HK-2 (cell line): ENCODE results near the gene NOXO1.
A peak's percentile ranks its signal among the peaks of the same experiment; 100 is the strongest.

ENCODE experiments used
- DNase-seq: peaks from one replicate; pipeline ENCODE4 v3.0.0-alpha.2; 2018; ENCODE audit not compliant: unreplicated experiment

Gene NOXO1

DNA sequence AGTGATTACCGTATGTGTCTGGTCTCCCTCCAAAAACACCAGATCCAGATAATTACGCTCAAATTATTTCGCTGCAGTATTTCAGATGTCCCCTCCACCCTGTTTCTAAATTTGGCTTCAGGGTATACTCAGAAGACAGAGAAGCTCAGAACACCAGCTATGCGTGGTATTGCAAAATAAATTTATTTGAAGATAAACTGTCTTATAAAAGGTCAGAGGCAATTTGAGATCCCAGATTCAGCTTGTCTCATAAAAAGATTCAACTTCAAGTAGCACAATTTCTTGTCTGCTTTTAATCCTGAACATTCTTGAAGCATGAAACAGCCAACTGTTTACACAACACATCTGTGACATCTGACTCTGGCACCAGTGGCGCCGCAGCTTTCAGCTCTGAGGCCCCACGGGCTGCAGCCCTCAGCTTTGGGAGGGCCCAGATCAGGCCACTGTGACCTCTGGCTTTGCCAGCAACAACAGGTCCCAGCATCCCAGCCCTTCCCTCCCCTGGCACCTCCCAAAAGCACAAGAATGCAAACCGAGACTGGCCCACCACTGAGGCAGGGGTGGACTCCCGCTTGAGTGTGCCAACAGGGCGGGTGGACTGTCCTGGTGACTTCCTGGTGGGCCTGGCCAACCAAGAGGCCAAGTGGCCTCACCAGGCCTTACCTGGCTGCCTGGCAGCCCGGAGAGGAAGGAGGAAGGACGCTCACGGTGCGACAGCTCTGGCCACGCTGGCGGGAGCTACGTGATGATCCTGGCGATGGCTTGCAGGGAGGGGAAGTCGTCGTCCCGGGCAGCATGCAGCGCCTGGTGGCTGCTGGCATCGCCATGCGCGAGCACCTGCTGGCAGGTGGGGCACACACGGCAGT, 16.5 kb upstream of the NOXO1 start:
- DNase-seq = no peak

DNA sequence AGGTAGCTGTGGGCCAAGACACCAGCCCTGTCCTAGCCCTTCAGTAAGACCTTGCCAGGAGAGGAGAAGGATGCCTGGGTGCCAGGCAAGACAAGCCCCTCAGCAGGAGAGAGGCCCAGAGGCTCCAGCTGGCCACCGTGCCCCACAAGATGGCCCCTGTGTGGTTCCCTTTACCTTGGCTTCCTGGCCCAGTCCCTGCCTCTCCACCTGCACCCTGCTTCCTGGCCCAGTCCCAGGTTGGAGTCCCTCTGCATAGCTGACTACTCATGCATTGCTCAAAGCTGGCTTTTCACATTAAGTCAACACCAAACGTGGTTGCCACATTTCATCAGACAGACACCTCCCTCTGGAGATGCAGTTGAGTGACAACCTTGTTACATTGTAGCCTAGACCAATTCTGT, 12.5 kb upstream of the NOXO1 start:
- DNase-seq = peak; percentile 54

DNA sequence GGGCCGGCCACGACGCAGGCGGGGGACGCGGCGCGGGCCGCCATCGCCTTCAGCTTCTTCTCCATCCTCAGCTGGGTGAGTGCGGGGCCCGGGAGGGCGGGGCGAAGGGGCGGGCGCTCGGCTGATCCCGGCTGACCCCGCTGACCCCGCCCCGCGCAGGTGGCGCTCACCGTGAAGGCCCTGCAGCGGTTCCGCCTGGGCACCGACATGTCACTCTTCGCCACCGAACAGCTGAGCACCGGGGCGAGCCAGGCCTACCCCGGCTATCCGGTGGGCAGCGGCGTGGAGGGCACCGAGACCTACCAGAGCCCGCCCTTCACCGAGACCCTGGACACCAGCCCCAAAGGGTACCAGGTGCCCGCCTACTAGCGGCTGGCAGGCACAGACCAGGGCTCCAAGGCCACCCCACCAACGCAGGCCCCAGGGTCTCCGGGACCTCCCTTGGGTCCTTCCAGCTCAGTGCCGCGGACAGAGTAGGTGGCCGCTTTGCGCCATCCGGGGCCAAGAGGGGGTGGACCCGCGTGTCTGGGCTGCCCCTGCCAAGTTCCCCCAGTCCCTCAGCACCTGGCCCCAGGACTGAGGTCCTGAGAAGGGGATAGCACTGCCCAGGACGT, 11.5 kb upstream of the NOXO1 start:
- no peak for DNase-seq

DNA sequence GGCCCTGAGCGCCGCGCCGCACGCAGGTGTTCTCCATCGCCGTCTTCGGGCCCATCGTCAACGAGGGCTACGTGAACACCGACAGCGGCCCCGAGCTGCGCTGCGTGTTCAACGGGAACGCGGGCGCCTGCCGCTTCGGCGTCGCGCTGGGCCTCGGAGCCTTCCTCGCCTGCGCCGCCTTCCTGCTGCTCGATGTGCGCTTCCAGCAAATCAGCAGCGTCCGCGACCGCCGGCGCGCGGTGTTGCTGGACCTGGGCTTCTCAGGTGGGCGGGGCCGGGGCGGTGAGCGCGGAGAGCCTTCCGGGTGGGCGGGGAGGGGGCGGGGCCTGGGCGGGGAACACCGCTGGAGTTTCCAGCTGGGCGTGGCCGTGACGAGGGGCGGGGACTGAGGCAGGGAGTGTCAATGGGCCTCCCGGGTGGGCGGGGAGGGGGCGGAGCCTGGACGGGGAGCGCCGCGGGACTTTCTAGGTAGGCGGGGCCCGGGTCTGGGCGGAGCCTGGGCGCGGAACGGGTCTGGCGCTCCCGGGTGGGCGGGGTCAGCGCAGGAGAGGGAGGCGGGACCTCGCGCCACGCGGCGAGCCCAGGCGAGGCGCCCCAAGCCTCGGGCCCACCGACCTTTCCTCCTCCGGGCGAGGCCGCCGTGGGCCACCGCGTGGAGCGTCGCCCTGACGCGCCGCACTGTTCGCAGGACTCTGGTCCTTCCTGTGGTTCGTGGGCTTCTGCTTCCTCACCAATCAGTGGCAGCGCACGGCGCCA, 10.9 kb upstream of the NOXO1 start:
- peak; percentile 98 for DNase-seq

DNA sequence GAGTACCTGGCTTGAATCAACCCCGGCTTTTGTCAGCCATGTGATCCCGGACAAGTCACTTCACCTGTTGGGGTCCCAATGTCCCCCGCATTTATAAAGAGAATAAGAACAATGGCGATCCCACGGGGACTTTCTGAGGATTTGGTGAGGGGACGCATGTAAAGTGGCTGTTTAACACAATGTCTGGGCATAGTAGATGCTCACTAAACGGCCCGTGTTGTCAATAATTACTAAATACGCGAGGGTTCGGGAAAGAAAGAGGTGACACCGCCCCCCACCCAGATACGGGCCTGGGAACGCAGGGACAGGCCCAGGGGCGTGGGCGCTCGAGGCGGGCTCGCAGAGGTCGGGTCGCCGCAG, 10.3 kb upstream of the NOXO1 start:
- no peak for DNase-seq

DNA sequence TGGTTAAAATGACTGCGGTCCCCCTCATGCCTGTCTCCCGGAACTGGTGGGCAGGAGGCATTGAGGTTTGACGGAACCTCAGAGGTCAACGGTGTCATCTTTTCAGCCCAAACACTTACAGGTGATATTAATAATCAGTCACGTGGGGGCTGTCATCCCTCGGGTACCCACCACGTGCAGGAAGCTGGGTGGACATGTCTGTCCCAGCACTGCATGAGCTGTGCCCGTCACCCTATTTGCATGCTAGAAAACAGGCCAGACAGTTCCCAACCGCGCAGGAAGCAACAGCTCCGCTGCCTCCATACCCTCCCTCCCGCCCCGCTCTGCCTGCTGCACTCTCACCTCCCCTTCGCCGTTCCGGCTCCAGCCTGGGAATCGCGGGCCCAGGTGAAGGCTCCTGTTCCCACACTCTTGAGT, 9.9 kb upstream of the NOXO1 start:
- DNase-seq = no peak

DNA sequence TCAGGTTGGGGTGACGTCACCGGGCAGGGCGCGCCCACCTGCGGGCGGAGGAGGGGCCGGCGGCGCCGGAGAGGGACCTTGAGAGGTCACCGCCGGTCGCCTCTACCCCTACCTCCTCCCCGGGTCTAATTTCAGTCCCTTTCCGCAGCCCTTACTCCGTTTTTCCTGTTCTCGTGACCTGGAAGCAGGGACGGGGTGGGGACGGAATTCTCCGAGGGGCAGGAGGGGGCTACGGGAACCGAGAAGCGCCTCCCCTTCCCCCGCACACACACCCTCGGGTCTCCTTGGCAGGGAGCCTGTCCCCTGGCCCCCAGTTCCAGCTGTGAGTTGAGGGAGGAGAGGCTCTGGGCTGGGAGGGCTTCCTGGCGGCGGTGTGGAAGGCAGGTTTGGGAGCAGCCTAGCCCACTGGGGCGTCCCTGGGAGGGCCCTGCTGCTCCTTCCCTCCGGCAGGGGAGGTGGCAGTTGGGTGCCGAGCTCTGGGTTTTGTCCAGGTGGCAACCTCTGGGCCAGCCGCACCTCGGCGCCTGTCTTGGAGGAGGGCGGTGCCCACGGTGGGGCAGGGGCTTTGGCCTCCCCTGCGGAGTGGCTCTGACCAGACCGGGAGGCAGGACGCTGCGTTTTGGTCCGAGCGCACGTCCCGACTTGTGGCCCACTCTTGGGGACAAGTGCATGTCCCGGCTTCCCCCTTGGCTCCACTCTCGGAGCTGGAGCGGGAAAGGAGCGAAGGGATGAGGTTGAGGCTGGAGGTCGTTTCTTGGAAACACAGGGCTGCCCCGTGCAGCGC, 9.3 kb upstream of the NOXO1 start:
- no peak for DNase-seq

DNA sequence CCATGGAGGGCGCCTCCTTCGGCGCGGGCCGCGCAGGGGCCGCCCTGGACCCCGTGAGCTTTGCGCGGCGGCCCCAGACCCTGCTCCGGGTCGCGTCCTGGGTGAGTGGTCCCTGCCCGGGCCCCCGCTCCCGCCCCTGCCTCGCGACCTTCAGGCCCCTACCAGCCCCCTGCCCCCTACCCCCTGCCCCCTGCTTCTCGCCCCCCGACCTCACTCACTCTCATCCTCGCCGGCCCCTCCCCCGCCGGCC, 8.8 kb upstream of the NOXO1 start:
- no peak for DNase-seq

DNA sequence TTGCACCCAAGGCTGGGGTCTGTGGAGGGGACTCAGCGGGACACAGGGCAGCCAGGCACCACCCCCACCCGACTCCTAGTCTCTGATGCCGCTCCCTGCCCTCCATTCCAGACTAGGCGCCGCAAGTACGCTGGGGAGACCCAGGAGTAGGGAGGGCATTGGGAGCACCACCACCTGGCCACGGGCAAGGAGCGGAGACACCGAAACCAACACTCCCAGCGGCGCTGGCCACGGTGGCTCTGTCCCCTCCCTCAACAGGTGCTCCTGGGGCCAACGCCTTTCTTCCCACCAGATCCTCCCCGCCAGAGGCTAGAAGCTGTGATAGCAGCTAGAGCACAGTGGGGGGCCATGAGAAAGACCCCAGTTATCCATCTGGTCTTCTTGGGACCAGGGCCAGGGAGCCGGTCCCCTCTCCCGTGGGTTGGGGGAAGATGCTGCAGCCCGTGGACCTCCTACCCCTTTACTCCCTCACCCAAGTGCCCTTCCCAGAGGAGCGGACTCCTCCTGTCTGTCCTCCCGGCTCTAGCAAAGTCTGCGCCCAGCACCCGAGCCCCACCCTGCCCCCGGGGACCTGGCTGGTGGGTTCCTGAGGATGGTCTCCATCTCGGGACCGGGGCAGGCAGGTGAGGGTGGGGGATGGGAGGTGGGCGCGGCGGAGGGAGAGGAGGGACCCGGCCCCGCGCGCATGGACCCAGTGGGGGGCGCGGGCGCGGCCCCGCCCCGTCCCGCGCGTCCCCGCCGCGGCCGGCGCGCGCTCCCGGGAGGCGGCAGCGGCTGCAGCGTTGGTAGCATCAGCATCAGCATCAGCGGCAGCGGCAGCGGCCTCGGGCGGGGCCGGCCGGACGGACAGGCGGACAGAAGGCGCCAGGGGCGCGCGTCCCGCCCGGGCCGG, 8.2 kb upstream of the NOXO1 start, which contains the start of gene SYNGR3:
Gene SYNGR3, plus strand, starts transcription at position 762 of the 892 bp plus-strand sequence. CDS start 133 bp downstream, outside the sequence.
- DNase-seq = no peak

DNA sequence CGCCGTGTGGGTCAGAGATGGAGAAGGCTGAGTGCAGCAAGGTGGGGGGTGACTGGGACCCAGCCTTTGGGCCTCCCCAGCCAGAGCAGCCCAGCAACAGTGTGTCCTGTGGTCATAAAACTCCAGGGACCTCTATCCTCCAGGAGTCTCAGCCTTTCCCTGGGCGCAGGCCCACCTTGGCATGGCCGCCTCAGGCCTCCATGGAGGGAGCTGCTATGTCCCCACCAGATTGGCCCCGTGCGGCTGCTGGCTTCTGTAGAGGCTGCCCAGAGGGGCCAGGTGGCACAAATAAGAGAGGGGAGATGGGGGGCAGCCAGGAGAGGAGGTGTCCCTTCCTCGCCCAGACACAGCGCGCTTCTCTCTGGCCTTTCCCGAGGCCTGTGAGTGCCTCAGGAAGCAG, 5.9 kb upstream of the NOXO1 start:
- no peak for DNase-seq

DNA sequence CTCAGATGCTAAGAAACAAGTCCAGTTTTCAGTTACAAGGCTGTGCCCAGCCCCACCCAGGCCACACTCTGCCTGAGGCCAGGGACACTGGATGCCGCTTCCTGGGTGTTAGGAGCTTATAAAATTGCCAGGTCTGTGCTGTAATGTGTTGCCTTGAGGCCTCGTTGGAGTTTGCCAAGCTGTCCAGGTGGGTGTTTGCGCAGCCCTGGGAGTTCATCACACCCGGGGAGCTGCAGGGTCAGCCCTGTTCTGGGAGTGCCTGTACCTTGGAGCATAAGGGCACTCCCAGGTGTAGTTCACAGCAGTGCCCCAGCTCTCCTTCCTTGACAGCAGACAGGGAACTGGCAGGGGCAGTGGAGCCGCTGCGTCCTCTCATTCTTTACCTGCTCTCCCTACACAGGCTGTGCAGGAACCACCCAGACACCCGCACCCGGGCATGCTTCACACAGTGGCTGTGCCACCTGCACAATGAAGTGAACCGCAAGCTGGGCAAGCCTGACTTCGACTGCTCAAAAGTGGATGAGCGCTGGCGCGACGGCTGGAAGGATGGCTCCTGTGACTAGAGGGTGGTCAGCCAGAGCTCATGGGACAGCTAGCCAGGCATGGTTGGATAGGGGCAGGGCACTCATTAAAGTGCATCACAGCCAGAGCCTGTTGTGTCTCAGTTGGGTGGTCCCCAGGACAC, 4.3 kb upstream of the NOXO1 start:
- no peak for DNase-seq

DNA sequence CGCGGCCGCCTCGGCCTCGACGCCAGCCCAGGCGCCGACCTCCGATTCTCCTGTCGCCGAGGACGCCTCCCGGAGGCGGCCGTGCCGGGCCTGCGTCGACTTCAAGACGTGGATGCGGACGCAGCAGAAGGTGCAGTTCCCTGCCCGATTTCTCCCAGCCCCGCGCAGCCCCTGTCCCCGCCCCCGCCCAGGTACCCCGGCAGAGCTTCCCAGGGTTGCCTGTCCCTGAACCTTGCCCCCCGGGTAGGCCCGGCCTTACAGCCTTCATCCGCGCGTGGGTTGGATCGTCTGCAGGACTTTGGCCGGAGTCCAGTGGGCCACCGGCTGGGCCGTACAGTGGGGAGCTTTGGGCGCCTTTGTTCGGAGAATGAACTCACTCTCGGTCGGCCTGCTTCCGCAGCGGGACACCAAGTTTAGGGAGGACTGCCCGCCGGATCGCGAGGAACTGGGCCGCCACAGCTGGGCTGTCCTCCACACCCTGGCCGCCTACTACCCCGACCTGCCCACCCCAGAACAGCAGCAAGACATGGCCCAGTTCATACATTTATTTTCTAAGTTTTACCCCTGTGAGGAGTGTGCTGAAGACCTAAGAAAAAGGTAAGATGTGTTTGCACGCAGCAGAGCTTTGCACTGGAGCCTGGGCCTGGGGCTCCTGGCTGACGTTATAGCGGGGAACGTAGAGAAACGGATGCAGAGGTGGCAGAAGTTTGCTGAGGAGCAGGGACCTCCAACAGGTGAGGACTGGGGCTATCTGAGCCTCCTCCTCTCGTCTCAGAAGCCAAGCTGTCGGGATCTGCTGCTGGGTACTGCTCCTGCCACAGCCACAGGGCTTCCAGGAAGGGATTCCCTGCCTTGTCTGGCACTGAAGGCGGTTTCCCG, 3.3 kb upstream of the NOXO1 start:
- DNase-seq = no peak

DNA sequence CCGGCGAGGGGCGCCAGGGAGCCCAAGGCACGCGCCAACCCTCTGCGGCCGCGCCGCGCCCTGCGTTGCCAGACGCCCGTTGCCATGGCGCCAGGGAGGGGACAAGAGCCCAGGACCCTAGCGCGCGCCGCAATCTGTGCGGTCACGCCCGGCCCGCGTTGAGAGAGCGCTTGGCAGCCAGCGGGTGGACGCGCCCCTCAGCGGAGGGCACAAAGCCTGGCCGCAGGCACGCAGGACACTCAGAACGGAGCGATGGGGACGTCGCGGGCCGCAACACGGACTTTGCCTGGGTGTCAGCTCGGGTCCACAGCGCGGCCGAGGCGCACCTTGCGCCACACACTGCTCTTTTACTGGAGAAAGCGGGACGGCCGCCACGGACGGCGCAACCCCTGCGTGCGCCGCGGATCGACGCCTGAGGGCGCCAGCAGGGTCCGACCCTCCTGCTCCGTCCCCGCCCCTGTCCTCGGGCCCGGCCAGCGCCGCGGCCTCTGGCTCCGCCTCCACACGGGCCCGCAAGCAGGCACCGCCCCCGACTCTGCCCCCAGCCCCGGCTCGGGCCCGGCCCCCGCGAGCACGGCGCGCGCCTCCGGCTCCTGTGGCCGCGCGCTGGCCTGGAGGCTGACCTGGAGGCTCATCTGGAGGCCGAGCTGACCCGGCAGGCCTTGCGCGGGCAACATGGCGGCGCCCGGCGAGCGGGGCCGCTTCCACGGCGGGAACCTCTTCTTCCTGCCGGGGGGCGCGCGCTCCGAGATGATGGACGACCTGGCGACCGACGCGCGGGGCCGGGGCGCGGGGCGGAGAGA, 2.5 kb upstream of the NOXO1 start, which contains the start of gene GFER:
Gene GFER, plus strand, starts transcription at position 650 of the 803 bp plus-strand sequence. Its CDS starts 26 bp downstream, at position 676.
- peak; percentile 90 for DNase-seq

DNA sequence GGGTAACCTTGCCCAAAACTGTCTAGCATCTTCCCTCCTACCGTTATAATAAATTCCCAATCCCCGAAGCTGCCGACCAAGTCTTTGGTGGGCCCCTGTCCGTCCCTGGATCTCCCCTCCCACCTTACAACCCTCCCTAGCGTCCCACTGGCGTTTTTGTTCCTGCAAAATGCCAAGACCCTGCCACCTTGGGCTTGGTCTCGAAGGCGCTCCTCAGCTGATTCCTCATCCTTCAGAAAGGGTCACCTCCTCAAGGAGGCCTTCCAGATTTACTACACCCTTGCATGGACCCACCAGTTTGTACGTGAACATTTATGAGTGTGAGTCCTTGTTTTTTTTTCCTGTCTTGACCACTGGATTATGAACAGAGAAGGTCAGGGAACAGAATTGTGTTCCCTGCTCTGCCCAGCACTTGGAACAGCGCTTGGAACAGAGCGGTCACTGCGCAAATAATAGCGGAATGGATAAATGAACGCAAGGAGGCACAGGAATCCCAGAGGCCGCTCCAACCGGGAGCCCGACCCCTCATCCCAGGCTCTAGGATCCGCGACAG, 1.8 kb upstream of the NOXO1 start:
- DNase-seq = no peak

DNA sequence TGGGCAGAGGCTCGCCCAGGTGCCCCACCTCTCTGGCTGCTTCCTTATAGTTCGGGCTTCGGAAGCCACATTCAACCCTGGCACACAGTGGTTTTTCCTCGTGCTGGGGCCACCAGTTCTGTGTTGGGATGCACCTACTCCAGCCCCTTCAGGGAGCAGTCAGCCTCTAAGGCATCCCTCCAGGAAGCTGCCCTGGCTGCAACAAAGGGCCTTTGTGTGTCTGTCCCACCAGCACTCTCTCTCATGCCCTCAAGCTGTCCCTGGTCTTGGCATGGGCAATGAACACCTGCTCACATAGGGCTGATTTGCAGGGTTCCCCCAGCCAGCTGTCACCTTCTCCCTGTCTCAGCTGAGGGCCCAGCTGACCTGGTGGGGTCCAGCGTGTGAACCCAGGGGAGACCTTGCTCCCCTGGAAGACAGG, 754 bp upstream of the NOXO1 start:
- DNase-seq = no peak

DNA sequence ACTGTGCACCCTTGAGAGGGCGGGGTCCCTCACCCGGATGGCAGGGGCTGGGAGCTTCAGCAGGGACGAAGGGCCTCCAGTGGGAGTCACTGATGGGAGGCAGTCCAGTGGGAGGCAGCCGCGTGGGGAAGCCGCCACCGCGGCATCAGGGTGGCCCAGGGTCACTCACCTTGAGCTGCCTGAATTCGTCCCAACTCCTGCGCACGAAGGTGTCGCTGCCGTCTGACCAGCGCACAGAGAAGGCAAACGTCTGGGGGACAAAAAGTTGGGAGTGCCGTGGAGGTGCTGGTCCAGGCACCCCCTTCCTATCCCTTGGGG, 540 bp downstream of the NOXO1 start:
- DNase-seq = no peak

DNA sequence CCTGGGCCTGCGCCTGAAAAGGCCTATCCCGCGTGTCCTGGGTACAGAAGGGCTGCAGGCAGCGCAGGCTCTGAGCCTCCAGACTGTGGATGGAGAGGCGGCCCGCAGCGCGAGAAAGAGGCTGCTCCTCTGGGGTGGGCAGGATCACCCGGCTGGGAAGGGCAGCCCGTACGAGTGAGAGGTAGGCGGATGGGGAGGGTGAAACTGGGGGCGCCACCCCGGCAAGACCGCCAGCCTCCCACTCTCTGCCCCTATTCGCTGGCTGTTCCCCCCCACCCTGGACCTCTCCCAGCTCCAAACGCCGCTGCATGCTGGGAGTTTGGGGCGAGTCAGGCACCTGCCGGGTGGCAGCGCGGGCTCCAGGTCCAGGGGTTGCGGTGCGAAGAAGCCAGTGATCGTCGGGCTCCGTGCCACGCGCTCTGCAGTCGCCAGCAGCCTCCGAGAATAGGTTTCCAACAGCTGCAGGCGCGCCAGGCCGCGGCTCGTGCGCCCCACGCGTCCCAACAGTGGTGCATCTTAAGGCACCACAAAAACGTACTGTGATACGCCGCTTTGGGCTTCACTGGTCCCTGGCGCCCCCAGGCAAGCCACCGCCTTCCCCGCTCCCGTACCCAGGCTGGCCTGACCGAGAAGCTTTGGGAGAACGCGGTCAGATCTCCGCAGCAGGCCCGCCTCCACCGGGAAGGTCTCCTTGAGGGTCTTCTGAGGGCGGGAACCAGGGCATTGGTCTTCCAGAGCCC, 1.1 kb downstream of the NOXO1 start:
- no peak for DNase-seq
